ENCODE data around the gene NAA10.

The NAA10 gene

DNA sequence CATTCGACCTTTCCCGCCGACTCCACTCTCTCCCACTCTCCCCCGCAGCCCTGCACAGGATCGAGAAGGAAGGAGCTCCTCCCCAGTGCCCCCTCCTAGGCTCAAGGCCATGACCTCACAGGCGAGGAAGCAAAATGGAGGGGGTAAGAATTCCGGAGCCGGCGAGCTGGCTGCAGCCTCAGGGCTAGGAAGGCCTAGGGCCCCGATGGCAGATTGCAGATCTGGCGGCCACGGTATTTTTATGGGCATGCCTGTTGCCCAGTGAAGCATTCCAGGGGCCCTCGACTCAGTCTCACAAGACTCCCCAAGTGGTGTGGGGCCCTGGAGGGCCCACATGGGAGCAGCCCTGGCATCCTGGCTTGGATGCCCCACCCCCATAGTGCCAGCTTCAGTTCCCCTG is 47.9 kb downstream of the NAA10 start:
- no peak for TF ChIP-seq CTCF (conservative IDR thresholded peaks at IDR 0.05; ENCODE audit: low read depth)
- ChIA-PET POLR2A (ENCODE audit: low non-redundant PET) (no interaction called here), CTCF (no interaction called here)
- H3K27ac ChIP-seq = no peak overlapping the region
- DNase-seq (ENCODE audit: low spot score) = no peak

DNA sequence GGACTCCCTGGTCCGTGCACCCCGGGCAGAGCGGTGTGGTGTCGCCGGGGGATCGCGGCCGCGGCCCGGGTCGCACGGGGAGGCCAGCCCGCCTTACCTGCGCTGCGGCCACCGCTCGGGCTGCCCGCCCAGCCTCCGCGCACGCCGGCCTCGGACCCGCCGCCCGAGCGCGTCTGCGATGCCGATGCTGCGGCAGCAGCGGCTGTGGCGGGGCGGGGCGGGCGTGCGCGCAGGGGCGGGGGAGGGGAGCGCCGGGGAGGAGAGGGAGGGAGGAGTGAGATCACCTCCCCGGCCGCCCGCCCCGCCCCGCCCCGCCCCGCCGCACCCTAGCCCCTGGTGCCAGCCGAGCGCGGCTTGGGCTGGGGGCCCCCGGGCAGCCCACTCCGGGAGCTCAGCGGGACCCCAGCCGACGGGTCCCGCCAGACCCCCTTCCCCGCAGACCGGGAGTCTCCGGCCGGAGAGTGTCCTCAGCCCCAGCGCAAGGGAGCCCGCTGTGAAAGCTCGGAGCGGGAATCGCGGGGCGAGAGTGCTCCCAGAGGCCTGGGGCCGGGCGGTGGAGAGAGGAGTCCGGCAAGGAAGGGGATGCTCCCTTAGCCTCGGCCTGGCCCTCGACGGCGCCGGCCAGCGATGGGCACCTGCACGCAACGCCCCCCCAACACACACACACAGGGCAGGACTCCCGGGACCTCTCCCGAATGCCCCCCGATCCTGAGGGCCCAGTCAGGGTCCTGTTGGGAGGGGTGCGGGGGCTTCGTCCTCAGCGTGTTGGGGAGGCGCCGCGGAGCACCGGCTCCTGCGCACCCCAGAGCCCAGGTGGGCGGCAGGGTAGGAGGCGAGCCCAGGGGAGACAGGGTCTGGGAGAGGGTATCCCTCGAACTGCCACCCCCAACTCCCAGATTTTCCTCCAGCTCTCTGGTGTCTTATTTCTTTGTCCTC is 48.6 kb downstream of the NAA10 start, which contains the start of gene L1CAM:
L1CAM (minus strand) TSS at position 206 of the 936 bp plus-strand sequence. CDS start 10,337 bp downstream, outside the sequence.
- POLR2A ChIA-PET (ENCODE audit: low non-redundant PET) = no interaction called here
- peak; percentile 34 for DNase-seq (ENCODE audit: low spot score)
- CTCF ChIA-PET = interaction anchor here (0.7 kb wide), 1 partner anchor 65 kb away, joined by 4 read pairs; no protein-coding TSS in a partner anchor
- peak within 1 kb of the TSS; percentile 66 for H3K27ac ChIP-seq
- no peak for TF ChIP-seq CTCF (conservative IDR thresholded peaks at IDR 0.05; ENCODE audit: low read depth)

DNA sequence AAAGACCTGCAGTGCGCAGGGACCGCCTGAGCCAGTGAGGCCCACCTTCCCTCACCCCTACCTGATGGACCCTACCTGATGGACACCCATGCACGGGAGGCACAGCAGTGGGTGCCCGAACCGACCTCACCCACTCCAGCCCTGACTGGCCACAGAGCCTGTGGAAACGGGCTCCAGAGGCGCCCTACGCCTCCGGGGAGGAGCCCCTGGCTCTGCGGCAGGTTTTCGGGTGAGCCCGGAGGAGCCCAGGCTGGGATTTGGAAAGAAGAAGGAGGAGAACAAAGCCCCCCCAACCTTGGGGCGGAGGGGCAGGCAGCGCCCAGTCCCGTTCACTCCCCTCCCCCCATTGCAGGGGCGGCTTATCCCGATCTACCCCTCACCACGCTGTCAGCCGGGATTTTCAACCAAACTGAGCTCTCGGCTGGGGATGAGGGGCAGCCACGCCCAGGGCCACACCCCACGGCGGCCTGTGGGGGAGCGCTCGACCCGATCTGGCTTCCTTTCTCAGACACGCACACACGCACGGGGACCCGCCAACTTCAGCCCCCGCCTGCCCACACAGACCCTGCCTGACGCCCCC is 49.5 kb downstream of the NAA10 start:
- H3K27ac ChIP-seq = peak overlapping the region; percentile 66

DNA sequence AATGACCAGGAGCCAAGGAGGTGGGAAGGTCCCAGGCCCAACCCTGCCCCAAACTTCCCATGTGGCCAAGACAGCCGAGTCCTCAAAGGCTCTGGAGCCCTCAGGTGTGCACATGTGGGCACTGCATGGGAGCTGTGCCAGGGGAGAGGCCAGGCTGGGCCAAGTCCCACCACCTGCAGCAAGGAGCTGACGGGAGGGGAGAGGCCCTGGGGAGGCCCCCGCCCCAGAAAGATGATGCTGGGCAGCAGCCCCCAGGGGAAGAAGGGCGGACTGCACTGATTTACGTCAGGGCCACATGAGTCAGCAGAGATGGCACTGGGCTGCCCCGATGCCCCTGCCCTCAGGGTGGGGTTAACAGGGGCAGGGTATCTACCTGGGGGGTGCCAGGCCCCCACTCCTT is 50.2 kb downstream of the NAA10 start:
- CTCF ChIA-PET = interaction anchor here (0.6 to 1.5 kb wide), 4 partner anchors 38 to 125 kb away, joined by 3 to 6 read pairs (median 4); no protein-coding TSS in a partner anchor
- DNase-seq (ENCODE audit: low spot score) = peak; percentile 31
- TF ChIP-seq CTCF (conservative IDR thresholded peaks at IDR 0.05; ENCODE audit: low read depth) = no peak; the same call in 1 of the 2 replicates
- H3K27ac ChIP-seq = peak overlapping the region; percentile 66
- POLR2A ChIA-PET (ENCODE audit: low non-redundant PET) = no interaction called here

More for the DNA sequence above, 49.5 kb downstream of the NAA10 start:
- POLR2A ChIA-PET (ENCODE audit: low non-redundant PET) = no interaction called here
- no peak for TF ChIP-seq CTCF (conservative IDR thresholded peaks at IDR 0.05; ENCODE audit: low read depth)
- CTCF ChIA-PET = interaction anchor here (0.6 to 1.0 kb wide), 4 partner anchors 64 to 126 kb away, joined by 3 to 6 read pairs (median 4); no protein-coding TSS in a partner anchor
- no peak for DNase-seq (ENCODE audit: low spot score)

DNA sequence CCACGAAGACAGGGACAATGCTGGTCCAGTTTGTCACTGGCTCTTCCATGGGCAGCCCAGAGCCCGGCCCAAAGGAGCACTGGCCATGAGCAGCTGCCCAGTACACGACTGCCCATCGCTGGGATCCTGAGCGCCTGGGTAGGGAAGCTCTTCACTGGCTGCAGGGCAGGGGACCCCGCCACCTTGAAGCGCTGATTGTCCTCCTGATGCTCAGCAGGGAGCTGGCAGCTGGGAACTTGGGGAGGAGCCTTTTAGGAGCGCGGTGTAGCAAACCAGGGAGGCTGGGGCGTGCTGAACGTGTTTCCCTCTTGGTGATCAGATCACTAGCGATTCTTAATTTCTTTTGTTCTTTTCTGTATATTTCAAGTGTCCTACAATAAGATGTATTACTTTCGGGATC is 50.7 kb downstream of the NAA10 start:
- no peak for DNase-seq (ENCODE audit: low spot score)
- POLR2A ChIA-PET (ENCODE audit: low non-redundant PET) = no interaction called here
- peak overlapping the region; percentile 66 for H3K27ac ChIP-seq
- CTCF ChIA-PET = interaction anchor here (0.7 to 1.5 kb wide), 4 partner anchors 39 to 121 kb away, joined by 3 to 6 read pairs (median 4); no protein-coding TSS in a partner anchor
- TF ChIP-seq CTCF (conservative IDR thresholded peaks at IDR 0.05; ENCODE audit: low read depth) = no peak

GRCh38 chrX:153883163-153883843 is 51.5 kb downstream of the NAA10 start:
- POLR2A ChIA-PET (ENCODE audit: low non-redundant PET) = no interaction called here
- no peak for DNase-seq (ENCODE audit: low spot score)
- H3K27ac ChIP-seq = no peak overlapping the region; the same call in 1 of the 2 replicates
- no peak for TF ChIP-seq CTCF (conservative IDR thresholded peaks at IDR 0.05; ENCODE audit: low read depth)
- CTCF ChIA-PET = interaction anchor here (0.7 to 1.5 kb wide), 2 partner anchors 40 to 56 kb away, joined by 4 to 5 read pairs; no protein-coding TSS in a partner anchor
